Measurements from ENCODE around the gene RAB40A. TPM values are rescaled to one million over a fixed set of nuclear protein-coding genes. Genes with fewer than 3 reads are reported as not detected.
"Not testable (repeated sequence)": the region's sequence is repeated elsewhere in the genome, so short reads cannot be mapped to it uniquely, and the experiment has no call there.

The RAB40A gene
- total RNA-seq, 1 experiment from 2014 or later = 1.0 TPM

- BruUV-seq (replicated peaks) = no TSS peak
- no peak overlapping the region for H3K4me2 ChIP-seq
- CTCF ChIA-PET = no interaction called here
- H3K27ac ChIP-seq = no peak overlapping the region
- H3K27me3 ChIP-seq (ENCODE audit: insufficient read depth, low read depth) = no peaks in the 10 kb centered on the region
- no peak overlapping the region for H3K4me3 ChIP-seq
- no peaks in the 10 kb centered on the region for H4K20me1 ChIP-seq (ENCODE audit: insufficient read depth)
- no peaks in the 10 kb centered on the region for H3K9me2 ChIP-seq (ENCODE audit: insufficient read depth)
- POLR2A ChIA-PET (ENCODE audit: unreplicated experiment) = no interaction called here
- TF ChIP-seq CTCF (conservative IDR thresholded peaks at IDR 0.05) (peak; percentile 81), EZH2 (IDR thresholded peaks at IDR 0.05; ENCODE audit: low read depth) (no peak)
- H3F3A ChIP-seq (ENCODE audit: insufficient read depth, low read depth) = no peaks in the 10 kb centered on the region
- intact Hi-C loops (cut with micrococcal nuclease; ENCODE audit: unreplicated experiment) = loop anchor here (1.0 kb wide), 2 partner anchors 121 to 253 kb away; no protein-coding TSS in a partner anchor
- peak in 1 of 2 experiments; percentile 61 for DNase-seq
- H3K36me3 ChIP-seq (ENCODE audit: low read depth) = no peaks in the 10 kb centered on the region
- H3K79me2 ChIP-seq (ENCODE audit: low read depth) = no peaks in the 10 kb centered on the region
- H2AFZ ChIP-seq = no peak overlapping the region
- H3K4me1 ChIP-seq (replicated peaks; ENCODE audit: insufficient read depth) = no peaks in the 10 kb centered on the region
- no peaks in the 10 kb centered on the region for H3K9me3 ChIP-seq (ENCODE audit: insufficient read depth, low read depth)
These were observed 54.5 kb downstream of the RAB40A start for GRCh38 chrX:103464774-103465117.

GRCh38 chrX:103464072-103464773, 55.1 kb downstream of the RAB40A start:
- no peaks in the 10 kb centered on the region for H3K27me3 ChIP-seq (ENCODE audit: insufficient read depth, low read depth)
- ChIA-PET POLR2A (ENCODE audit: unreplicated experiment) (no interaction called here), CTCF (interaction anchor here (0.7 kb wide), 2 partner anchors 310 to 509 kb away, joined by 3 to 4 read pairs; no protein-coding TSS in a partner anchor)
- H3K79me2 ChIP-seq (ENCODE audit: low read depth) = no peaks in the 10 kb centered on the region
- TF ChIP-seq CTCF (conservative IDR thresholded peaks at IDR 0.05) (no peak), EZH2 (IDR thresholded peaks at IDR 0.05; ENCODE audit: low read depth) (no peak)
- H3K9me2 ChIP-seq (ENCODE audit: insufficient read depth) = no peaks in the 10 kb centered on the region
- no peak for DNase-seq
- H3F3A ChIP-seq (ENCODE audit: insufficient read depth, low read depth) = no peaks in the 10 kb centered on the region
- no peak overlapping the region for H3K27ac ChIP-seq
- BruUV-seq (replicated peaks) = no TSS peak
- no peak overlapping the region for H2AFZ ChIP-seq
- no peak overlapping the region for H3K4me3 ChIP-seq
- H3K4me1 ChIP-seq (replicated peaks; ENCODE audit: insufficient read depth) = no peaks in the 10 kb centered on the region
- intact Hi-C loops (cut with micrococcal nuclease; ENCODE audit: unreplicated experiment) = loop anchor here (1.0 kb wide), 2 partner anchors 121 to 253 kb away; no protein-coding TSS in a partner anchor
- no peaks in the 10 kb centered on the region for H3K9me3 ChIP-seq (ENCODE audit: insufficient read depth, low read depth)
- H3K36me3 ChIP-seq (ENCODE audit: low read depth) = no peaks in the 10 kb centered on the region
- H3K4me2 ChIP-seq = no peak overlapping the region
- no peaks in the 10 kb centered on the region for H4K20me1 ChIP-seq (ENCODE audit: insufficient read depth)

GRCh38 chrX:103461156-103461555, 58.1 kb downstream of the RAB40A start:
- H3K27ac ChIP-seq = no peak overlapping the region
- H3F3A ChIP-seq (ENCODE audit: insufficient read depth, low read depth) = no peaks in the 10 kb centered on the region
- H3K4me1 ChIP-seq (replicated peaks; ENCODE audit: insufficient read depth) = no peaks in the 10 kb centered on the region
- H3K4me3 ChIP-seq = no peak overlapping the region
- ChIA-PET POLR2A (ENCODE audit: unreplicated experiment) (no interaction called here), CTCF (no interaction called here)
- H2AFZ ChIP-seq = no peak overlapping the region
- no peaks in the 10 kb centered on the region for H3K79me2 ChIP-seq (ENCODE audit: low read depth)
- no TSS peak for BruUV-seq (replicated peaks)
- DNase-seq = no peak
- no peaks in the 10 kb centered on the region for H3K9me3 ChIP-seq (ENCODE audit: insufficient read depth, low read depth)
- H4K20me1 ChIP-seq (ENCODE audit: insufficient read depth) = no peaks in the 10 kb centered on the region
- no peaks in the 10 kb centered on the region for H3K9me2 ChIP-seq (ENCODE audit: insufficient read depth)
- no peak overlapping the region for H3K4me2 ChIP-seq
- H3K36me3 ChIP-seq (ENCODE audit: low read depth) = no peaks in the 10 kb centered on the region
- intact Hi-C loops (cut with micrococcal nuclease; ENCODE audit: unreplicated experiment) = no loop called here
- TF ChIP-seq EZH2 (IDR thresholded peaks at IDR 0.05; ENCODE audit: low read depth) = no peak
- no peak for TF ChIP-seq CTCF (conservative IDR thresholded peaks at IDR 0.05)
- no peaks in the 10 kb centered on the region for H3K27me3 ChIP-seq (ENCODE audit: insufficient read depth, low read depth)

GRCh38 chrX:103460001-103460755, 59.1 kb downstream of the RAB40A start:
- POLR2A ChIA-PET (ENCODE audit: unreplicated experiment); H3K4me1 ChIP-seq (replicated peaks; ENCODE audit: insufficient read depth); intact Hi-C loops (cut with micrococcal nuclease; ENCODE audit: unreplicated experiment); H3K27me3 ChIP-seq (ENCODE audit: insufficient read depth, low read depth); H3K4me3 ChIP-seq; H3K4me2 ChIP-seq; H3K9me2 ChIP-seq (ENCODE audit: insufficient read depth); CTCF ChIA-PET; BruUV-seq (replicated peaks); H2AFZ ChIP-seq; H3K9me3 ChIP-seq (ENCODE audit: insufficient read depth, low read depth); H3K79me2 ChIP-seq (ENCODE audit: low read depth); H4K20me1 ChIP-seq (ENCODE audit: insufficient read depth); H3K27ac ChIP-seq; H3K36me3 ChIP-seq (ENCODE audit: low read depth); H3F3A ChIP-seq (ENCODE audit: insufficient read depth, low read depth): not testable (repeated sequence)
- DNase-seq = peak in 1 of 2 experiments; percentile 9

All from PC-9 (cell line).